Activated CD4-positive, alpha-beta memory T cell treated with anti-CD3 and anti-CD28 coated beads, Interleukin-2, amount 10 ng/mL, durations not matched to agents 7 days and 5 days (primary cell): ENCODE measurements around the gene VAPB. TPM values are rescaled to one million over a fixed set of nuclear protein-coding genes. Genes with fewer than 3 reads are reported as not detected.
"Not testable (repeated sequence)": the region's sequence is repeated elsewhere in the genome, so short reads cannot be mapped to it uniquely, and the experiment has no call there.

Experiments used
- CTCF ChIA-PET: fragments of 350-600 bp; sonication (Branson Sonifier 250); formaldehyde crosslinking; loops from one replicate; lab custom pipeline; 2021; ENCODE audit warnings: antibody characterized with exemption, inconsistent platforms; lab: Charles Lee
- POLR2A ChIA-PET: fragments of 350-600 bp; sonication (Branson Sonifier 250); formaldehyde crosslinking; loops from one replicate; lab custom pipeline; 2021; ENCODE audit warnings: antibody characterized with exemption; lab: Charles Lee
- DNase-seq: peaks from one replicate; pipeline ENCODE4 v3.0.0-alpha.2; 2020
- H3K27ac Mint-ChIP-seq: one replicate; pipeline ENCODE4 v1.8.0; 2021; ENCODE audit warnings: mild to moderate bottlenecking, mixed read lengths
- H3K27me3 Mint-ChIP-seq: one replicate; pipeline ENCODE4 v1.8.0; 2021; ENCODE audit warnings: mixed read lengths
- H3K36me3 Mint-ChIP-seq: one replicate; pipeline ENCODE4 v1.8.0; 2021; ENCODE audit warnings: low read depth, mixed read lengths
- H3K4me1 Mint-ChIP-seq: one replicate; pipeline ENCODE4 v1.8.0; 2021; ENCODE audit warnings: mixed read lengths
- H3K4me3 Mint-ChIP-seq: one replicate; pipeline ENCODE4 v1.8.0; 2021; ENCODE audit warnings: mild to moderate bottlenecking, mixed read lengths
- H3K9me3 Mint-ChIP-seq: one replicate; pipeline ENCODE4 v1.8.0; 2021; ENCODE audit warnings: mixed read lengths
- total RNA-seq, 2 experiments: library from RNA; stranded (reverse); gene quantifications; one replicate each; pipeline ENCODE4 v1.2.3, GENCODE V29; 2021

The VAPB gene
- total RNA-seq, 2 experiments from 2014 or later, result 31.3 to 31.5 TPM

DNA sequence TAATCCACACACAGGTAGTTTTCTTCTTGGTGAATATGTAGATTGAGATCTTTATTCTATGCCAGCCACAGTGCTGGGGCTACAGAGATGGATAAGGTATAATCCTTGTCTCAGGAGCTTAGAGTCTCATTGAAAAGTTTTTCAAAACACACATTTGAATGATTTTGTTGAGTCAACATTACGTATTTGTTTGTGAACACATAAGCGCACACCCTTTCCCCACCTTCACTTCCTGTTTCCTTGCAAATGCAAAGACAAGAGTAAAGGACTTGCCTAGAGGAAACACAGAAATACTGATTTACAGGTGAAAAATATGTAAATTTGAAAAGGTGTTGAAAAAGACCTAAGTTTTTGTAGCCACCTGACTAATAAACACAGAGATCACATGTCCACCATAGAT is 27.8 kb downstream of the VAPB start:
- CTCF ChIA-PET, result interaction anchor here (0.6 kb wide), 1 partner anchor 1848 kb away, joined by 3 read pairs; no protein-coding TSS in a partner anchor
- Mint-ChIP-seq H3K27me3 (no peaks in the 10 kb centered on the region), H3K4me1 (peaks cover 34% of the 10 kb centered on the region), H3K9me3 (no peaks in the 10 kb centered on the region), H3K36me3 (peaks cover 44% of the 10 kb centered on the region), H3K27ac (peak overlapping the region; percentile 83), H3K4me3 (peak overlapping the region; percentile 11)
- peak; percentile 19 for DNase-seq
- POLR2A ChIA-PET, result interaction anchor here (0.7 to 1.4 kb wide), 2 partner anchors 28 to 986 kb away, joined by 4 read pairs; partner anchors contain the start of gene VAPB

GRCh38 chr20:58417438-58417837 is 28.4 kb downstream of the VAPB start:
- CTCF ChIA-PET, result interaction anchor here (0.6 kb wide), 1 partner anchor 1849 kb away, joined by 3 read pairs; no protein-coding TSS in a partner anchor
- H3K36me3 Mint-ChIP-seq, result peaks cover 43% of the 10 kb centered on the region
- no peaks in the 10 kb centered on the region for H3K27me3 Mint-ChIP-seq
- H3K9me3 Mint-ChIP-seq, result no peaks in the 10 kb centered on the region
- no peak overlapping the region for H3K4me3 Mint-ChIP-seq
- POLR2A ChIA-PET, result interaction anchor here (1.4 kb wide), 1 partner anchor 29 kb away, joined by 4 read pairs; the partner anchor contains the start of gene VAPB
- no peak for DNase-seq
- peaks cover 32% of the 10 kb centered on the region for H3K4me1 Mint-ChIP-seq
- H3K27ac Mint-ChIP-seq, result peak overlapping the region; percentile 5

DNA sequence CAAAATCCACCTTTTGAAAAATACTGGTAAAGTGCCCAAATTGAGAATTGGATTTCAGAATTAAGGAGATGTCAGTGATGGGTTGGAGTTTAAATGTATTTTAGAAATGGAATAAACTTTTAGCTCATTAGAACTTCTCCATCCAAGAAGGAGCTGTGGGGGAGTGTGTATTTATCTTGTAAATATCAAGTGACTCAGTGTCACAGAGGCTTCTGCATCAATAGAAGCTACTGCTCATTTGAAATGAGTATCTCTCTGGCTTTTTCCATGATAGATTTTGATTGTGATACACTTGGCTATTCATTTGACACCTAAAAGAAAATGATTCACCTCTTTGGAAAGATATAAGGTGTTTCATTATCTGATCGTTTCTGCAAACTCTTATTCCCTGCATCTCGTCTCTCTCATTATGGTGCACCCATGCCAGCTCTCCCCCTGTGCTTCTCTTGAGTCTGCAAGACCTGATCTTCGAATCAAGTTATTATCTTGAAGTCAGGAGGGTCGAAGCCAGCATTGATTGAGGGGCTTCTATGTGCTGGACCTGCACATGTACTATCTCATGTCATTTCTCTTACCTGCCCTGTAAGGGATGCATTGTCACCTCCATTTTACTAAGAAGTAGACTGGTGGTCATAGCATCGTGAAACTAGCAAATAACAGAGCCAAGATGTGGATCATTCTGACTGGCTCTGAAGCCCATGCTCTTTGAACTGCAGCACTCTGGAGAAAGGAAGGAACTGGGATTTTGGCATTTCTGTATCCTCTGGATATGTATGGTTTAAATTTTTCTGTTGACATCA is 30.1 kb downstream of the VAPB start:
- H3K27ac Mint-ChIP-seq, result no peak overlapping the region
- ChIA-PET POLR2A (no interaction called here), CTCF (interaction anchor here (0.6 kb wide), 1 partner anchor 35 kb away, joined by 5 read pairs; no protein-coding TSS in a partner anchor)
- H3K27me3 Mint-ChIP-seq, result no peaks in the 10 kb centered on the region
- peaks cover 32% of the 10 kb centered on the region for H3K4me1 Mint-ChIP-seq
- H3K36me3 Mint-ChIP-seq, result peaks cover 49% of the 10 kb centered on the region
- no peak for DNase-seq
- H3K4me3 Mint-ChIP-seq, result no peak overlapping the region
- no peaks in the 10 kb centered on the region for H3K9me3 Mint-ChIP-seq

DNA sequence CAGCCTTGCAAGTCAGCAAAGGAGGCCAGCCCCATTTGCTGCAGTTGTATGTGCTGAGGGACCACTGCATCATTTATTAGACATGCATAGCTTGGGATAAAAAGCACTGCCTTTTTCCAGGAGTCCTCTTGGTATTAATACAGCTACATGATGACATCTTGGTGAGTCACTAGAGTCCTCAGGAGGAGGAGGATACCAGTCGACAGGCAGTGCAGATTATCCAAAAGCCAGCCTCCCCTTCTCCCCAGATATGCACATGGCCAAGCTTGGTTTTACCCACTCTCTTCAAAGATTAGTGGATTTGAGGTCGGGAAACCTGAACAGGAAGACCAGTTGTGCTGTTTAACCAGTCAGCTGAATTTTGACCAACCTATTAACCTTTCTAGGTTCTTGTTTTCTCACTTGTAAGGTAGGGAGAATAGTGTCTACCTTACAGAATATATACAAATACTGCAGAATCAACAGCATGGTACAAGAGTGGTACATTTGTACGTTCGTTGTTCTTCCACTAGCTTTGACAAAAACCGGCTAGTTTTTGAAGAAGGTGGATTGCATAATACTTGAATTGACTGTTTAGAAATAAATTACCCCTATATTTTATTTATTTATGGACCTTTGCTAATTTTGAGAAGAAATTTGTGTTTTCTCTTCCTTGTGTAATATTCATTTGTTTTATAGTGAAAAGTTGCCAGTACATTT is 31.9 kb downstream of the VAPB start:
- ChIA-PET CTCF (no interaction called here), POLR2A (no interaction called here)
- H3K4me1 Mint-ChIP-seq, result peaks cover 22% of the 10 kb centered on the region
- H3K36me3 Mint-ChIP-seq, result peaks cover 55% of the 10 kb centered on the region
- H3K27me3 Mint-ChIP-seq, result no peaks in the 10 kb centered on the region
- no peak overlapping the region for H3K27ac Mint-ChIP-seq
- no peak overlapping the region for H3K4me3 Mint-ChIP-seq
- no peaks in the 10 kb centered on the region for H3K9me3 Mint-ChIP-seq
- DNase-seq, result no peak

DNA sequence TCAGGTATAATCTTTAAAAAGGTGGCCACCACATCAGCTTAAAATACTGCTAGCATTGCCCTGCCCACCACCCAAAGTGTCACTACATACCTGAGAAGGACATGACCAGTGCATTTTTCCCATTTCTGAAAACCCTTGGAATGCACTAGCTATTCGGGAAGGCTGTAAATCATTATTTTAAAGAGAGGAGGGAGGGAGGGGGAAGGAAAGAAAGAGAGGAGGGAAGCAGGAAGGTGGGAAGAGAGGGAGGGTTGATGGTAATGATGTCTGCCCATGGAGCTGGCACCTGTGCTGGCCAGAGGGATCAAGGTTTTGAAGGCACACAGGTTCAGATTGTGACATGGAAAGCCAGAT is 32.4 kb downstream of the VAPB start:
- H3K27ac Mint-ChIP-seq, result no peak overlapping the region
- CTCF ChIA-PET, result no interaction called here
- no peaks in the 10 kb centered on the region for H3K9me3 Mint-ChIP-seq
- no peaks in the 10 kb centered on the region for H3K27me3 Mint-ChIP-seq
- no peak for DNase-seq
- H3K36me3 Mint-ChIP-seq, result peaks cover 51% of the 10 kb centered on the region
- POLR2A ChIA-PET, result interaction anchor here (1.1 kb wide), 1 partner anchor 11 kb away, joined by 3 read pairs; no protein-coding TSS in a partner anchor
- peaks cover 16% of the 10 kb centered on the region for H3K4me1 Mint-ChIP-seq
- no peak overlapping the region for H3K4me3 Mint-ChIP-seq

GRCh38 chr20:58424218-58424969 is 35.4 kb downstream of the VAPB start:
- no peak overlapping the region for H3K27ac Mint-ChIP-seq
- H3K4me1 Mint-ChIP-seq, result no peaks in the 10 kb centered on the region
- H3K36me3 Mint-ChIP-seq, result peaks cover 37% of the 10 kb centered on the region
- ChIA-PET CTCF (no interaction called here), POLR2A (no interaction called here)
- H3K27me3 Mint-ChIP-seq, result no peaks in the 10 kb centered on the region
- no peaks in the 10 kb centered on the region for H3K9me3 Mint-ChIP-seq
- DNase-seq, result no peak
- H3K4me3 Mint-ChIP-seq, result no peak overlapping the region

DNA sequence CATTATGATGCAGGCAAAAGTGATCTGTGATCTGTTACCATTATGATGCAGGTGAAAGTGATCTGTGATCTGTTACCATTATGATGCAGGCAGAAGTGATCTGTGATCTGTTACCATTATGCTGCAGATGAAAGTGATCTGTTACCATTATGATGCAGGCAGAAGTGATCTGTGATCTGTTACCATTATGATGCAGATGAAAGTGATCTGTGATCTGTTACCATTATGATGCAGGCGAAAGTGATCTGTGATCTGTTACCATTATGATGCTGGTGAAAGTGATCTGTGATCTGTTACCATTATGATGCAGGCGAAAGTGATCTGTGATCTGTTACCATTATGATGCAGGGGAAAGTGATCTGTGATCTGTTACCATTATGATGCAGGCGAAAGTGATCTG is 38.5 kb downstream of the VAPB start:
- DNase-seq, H3K4me1 Mint-ChIP-seq, H3K27me3 Mint-ChIP-seq, H3K9me3 Mint-ChIP-seq, CTCF ChIA-PET, POLR2A ChIA-PET, H3K4me3 Mint-ChIP-seq, H3K27ac Mint-ChIP-seq: not testable (repeated sequence)
- H3K36me3 Mint-ChIP-seq, result peaks cover 26% of the 10 kb centered on the region

- H3K4me3 Mint-ChIP-seq, result no peak overlapping the region
- ChIA-PET CTCF (no interaction called here), POLR2A (no interaction called here)
- no peak for DNase-seq
- no peak overlapping the region for H3K27ac Mint-ChIP-seq
- H3K36me3 Mint-ChIP-seq, result peaks cover 28% of the 10 kb centered on the region
- no peaks in the 10 kb centered on the region for H3K9me3 Mint-ChIP-seq
- H3K27me3 Mint-ChIP-seq, result no peaks in the 10 kb centered on the region
- peaks cover 13% of the 10 kb centered on the region for H3K4me1 Mint-ChIP-seq
Measured at GRCh38 chr20:58428364-58428763, 39.3 kb downstream of the VAPB start.

- Mint-ChIP-seq H3K9me3 (no peaks in the 10 kb centered on the region), H3K27me3 (no peaks in the 10 kb centered on the region), H3K4me3 (no peak overlapping the region), H3K36me3 (peaks cover 25% of the 10 kb centered on the region), H3K4me1 (peaks cover 15% of the 10 kb centered on the region), H3K27ac (no peak overlapping the region)
- CTCF ChIA-PET, result interaction anchor here (0.6 to 0.7 kb wide), 2 partner anchors 73 to 214 kb away, joined by 3 to 9 read pairs; no protein-coding TSS in a partner anchor
- POLR2A ChIA-PET, result no interaction called here
- no peak for DNase-seq
Measured at GRCh38 chr20:58429303-58429702, 40.3 kb downstream of the VAPB start.

- Mint-ChIP-seq H3K27me3 (no peaks in the 10 kb centered on the region), H3K27ac (no peak overlapping the region), H3K4me3 (no peak overlapping the region), H3K36me3 (peaks cover 26% of the 10 kb centered on the region), H3K9me3 (no peaks in the 10 kb centered on the region), H3K4me1 (peaks cover 17% of the 10 kb centered on the region)
- CTCF ChIA-PET, result no interaction called here
- no peak for DNase-seq
- POLR2A ChIA-PET, result no interaction called here
Measured at GRCh38 chr20:58431134-58431533, 42.1 kb downstream of the VAPB start.

- ChIA-PET POLR2A (interaction anchor here (1.4 to 1.5 kb wide), 2 partner anchors 10 to 44 kb away, joined by 3 read pairs; partner anchors contain the start of gene VAPB), CTCF (interaction anchor here (0.9 kb wide), 1 partner anchor 9 kb away, joined by 4 read pairs; no protein-coding TSS in a partner anchor)
- H3K36me3 Mint-ChIP-seq, result peaks cover 28% of the 10 kb centered on the region
- H3K27ac Mint-ChIP-seq, result no peak overlapping the region
- no peak overlapping the region for H3K4me3 Mint-ChIP-seq
- H3K4me1 Mint-ChIP-seq, result peaks cover 19% of the 10 kb centered on the region
- H3K27me3 Mint-ChIP-seq, result no peaks in the 10 kb centered on the region
- H3K9me3 Mint-ChIP-seq, result no peaks in the 10 kb centered on the region
- no peak for DNase-seq
Measured at GRCh38 chr20:58432186-58432954, 43.3 kb downstream of the VAPB start.
